Keratinocyte (primary cell): ENCODE measurements around the gene SUSD3. TPM values are rescaled to one million over a fixed set of nuclear protein-coding genes. Genes with fewer than 3 reads are reported as not detected.

Experiments
- DNase-seq: peaks from one replicate; pipeline ENCODE4 v3.0.0-alpha.2; 2011; ENCODE audit warnings: low read depth, missing footprints, low spot score
- FAIRE-seq: peaks from 2 replicates; lab custom pipeline; 2011; peaks lifted over from hg19 to GRCh38; lab: Jason Lieb, UNC
- H2AFZ ChIP-seq: 2 replicates; pipeline ENCODE4 v1.6.0; 2012; ENCODE audit warnings: low read length, control low read depth, inconsistent platforms; ENCODE audit not compliant: control insufficient read depth
- H3K27ac ChIP-seq: 2 replicates; pipeline ENCODE4 v1.5.1; 2011; ENCODE audit warnings: low read length; ENCODE audit not compliant: control insufficient read depth, insufficient read depth
- H3K27me3 ChIP-seq: 3 replicates; pipeline ENCODE4 v1.6.0; 2011; ENCODE audit warnings: low read length; ENCODE audit not compliant: control insufficient read depth, insufficient read depth; ENCODE audit errors: extremely low read depth
- H3K36me3 ChIP-seq, 2 experiments: 2 replicates in 1 of 2; 3 replicates in 1 of 2; pipeline ENCODE4 v1.5.1; 2011; ENCODE audit warnings: low read length in 2 of 2, mild to moderate bottlenecking in 1 of 2; ENCODE audit not compliant: control insufficient read depth in 2 of 2, insufficient read depth in 2 of 2; ENCODE audit errors: extremely low read depth in 1 of 2
- H3K4me1 ChIP-seq: 3 replicates; pipeline ENCODE4 v1.5.1; 2011; ENCODE audit warnings: low read length; ENCODE audit not compliant: control insufficient read depth, insufficient read depth; ENCODE audit errors: extremely low read depth
- H3K4me2 ChIP-seq: 3 replicates; pipeline ENCODE4 v1.6.0; 2011; ENCODE audit warnings: low read depth, low read length; ENCODE audit not compliant: control insufficient read depth, insufficient read depth; ENCODE audit errors: extremely low read depth
- H3K4me3 ChIP-seq, 3 experiments: fragments of 200-600 bp in 1 of 3; sonication (generic) in 1 of 3; 2 replicates in 2 of 3; 3 replicates in 1 of 3; pipeline ENCODE4 v1.5.1; 2011 to 2016; ENCODE audit warnings: low read length in 3 of 3, mild to moderate bottlenecking in 3 of 3, control low read depth in 2 of 3, inconsistent platforms in 1 of 3, low read depth in 1 of 3, mixed read lengths in 1 of 3, mixed run types in 1 of 3, moderate library complexity in 1 of 3; ENCODE audit not compliant: control insufficient read depth in 2 of 3, insufficient read depth in 2 of 3; ENCODE audit errors: extremely low read depth in 1 of 3
- H3K79me2 ChIP-seq: 2 replicates; pipeline ENCODE4 v1.6.0; 2012; ENCODE audit warnings: low read length; ENCODE audit not compliant: control insufficient read depth, insufficient read depth
- H3K9ac ChIP-seq: 3 replicates; pipeline ENCODE4 v1.6.0; 2011; ENCODE audit warnings: low read length; ENCODE audit not compliant: control insufficient read depth, insufficient read depth; ENCODE audit errors: extremely low read depth
- H3K9me1 ChIP-seq: 3 replicates; pipeline ENCODE4 v1.6.0; 2011; ENCODE audit warnings: low read length; ENCODE audit not compliant: control insufficient read depth, insufficient read depth; ENCODE audit errors: extremely low read depth
- H3K9me3 ChIP-seq: 2 replicates; pipeline ENCODE4 v1.5.1; 2012; ENCODE audit warnings: low read depth, low read length; ENCODE audit not compliant: control insufficient read depth
- H4K20me1 ChIP-seq: 3 replicates; pipeline ENCODE4 v1.6.0; 2011; ENCODE audit warnings: low read length; ENCODE audit not compliant: control insufficient read depth, insufficient read depth; ENCODE audit errors: extremely low read depth
- CTCF ChIP-seq, 3 experiments: IDR thresholded peaks in 1 of 3; conservative IDR thresholded peaks in 1 of 3; optimal IDR thresholded peaks in 1 of 3; 2 replicates in 2 of 3; 3 replicates in 1 of 3; pipeline versions ENCODE3 to v1.5.1; 2011; ENCODE audit warnings: low read length in 3 of 3, mild to moderate bottlenecking in 3 of 3, moderate library complexity in 2 of 3, control low read depth in 1 of 3, inconsistent platforms in 1 of 3; ENCODE audit not compliant: insufficient read depth in 2 of 3; ENCODE audit errors: extremely low read depth in 1 of 3
- EZH2 ChIP-seq: IDR thresholded peaks from one replicate; pipeline ENCODE4 v1.6.1; 2012; ENCODE audit warnings: inconsistent platforms, mild to moderate bottlenecking, low read length, moderate library complexity
- dilution Hi-C: fragments of 300-500 bp; cut with MboI; formaldehyde crosslinking; loops from one replicate; pipeline ENCODE4 v1.7.0; 2020; ENCODE audit warnings: low sequenced_read_pairs; ENCODE audit not compliant: extremely low pct_ligation_motif_present
- polyA plus RNA-seq, 5 experiments: library from polyadenylated mRNA; depleted of rRNA in 3 of 5; stranded (reverse) in 3 of 5; stranded (forward) in 1 of 5; unstranded in 1 of 5; fragments of >200 nt; gene quantifications; 1 replicate in 1 of 5; 2 replicates in 3 of 5; 3 replicates in 1 of 5; pipeline versions ENCODE4 v1.2.1 to v1.2.3, GENCODE V29; 2011 to 2012; ENCODE audit warnings: missing spikeins in 2 of 5, low read depth in 1 of 5, low replicate concordance in 1 of 5

The SUSD3 gene
- polyA plus RNA-seq, 1 donor (not counting 4 experiments of a cell fraction or from before 2014, with no cell fraction given) = 0.20 TPM

- dilution Hi-C loops = no loop called here
- FAIRE-seq = no peak
- TF ChIP-seq CTCF (optimal IDR thresholded peaks at IDR 0.05 in 1 of 3, IDR thresholded peaks at IDR 0.05 in 1 of 3, conservative IDR thresholded peaks at IDR 0.05 in 1 of 3; ENCODE audit: extremely low read depth in 1 of 3, insufficient read depth in 2 of 3, low read length in 3 of 3) (no peak), EZH2 (no peak)
These were observed 50.0 kb downstream of the SUSD3 start for GRCh38 chr9:93108291-93109041.

GRCh38 chr9:93110311-93110855, 51.9 kb downstream of the SUSD3 start:
- peaks cover 3% of the 10 kb centered on the region for H3K9me1 ChIP-seq
- H3K4me3 ChIP-seq = no peak overlapping the region
- TF ChIP-seq CTCF (optimal IDR thresholded peaks at IDR 0.05 in 1 of 3, IDR thresholded peaks at IDR 0.05 in 1 of 3, conservative IDR thresholded peaks at IDR 0.05 in 1 of 3; ENCODE audit: extremely low read depth in 1 of 3, insufficient read depth in 2 of 3, low read length in 3 of 3) (no peak), EZH2 (no peak)
- H3K9ac ChIP-seq = no peak overlapping the region
- H3K9me3 ChIP-seq = no peaks in the 10 kb centered on the region
- H3K4me2 ChIP-seq = no peak overlapping the region
- no peaks in the 10 kb centered on the region for H3K27me3 ChIP-seq
- H2AFZ ChIP-seq = no peak overlapping the region
- H3K79me2 ChIP-seq = peaks cover 10% of the 10 kb centered on the region
- H3K36me3 ChIP-seq = peaks cover 16 to 24% of the 10 kb centered on the region in 2 experiments
- H3K4me1 ChIP-seq = peaks cover 3% of the 10 kb centered on the region
- H4K20me1 ChIP-seq = no peaks in the 10 kb centered on the region
- no peak for FAIRE-seq
- H3K27ac ChIP-seq = no peak overlapping the region
- dilution Hi-C loops = no loop called here
- DNase-seq = no peak

More at GRCh38 chr9:93108291-93109041, 50.0 kb downstream of the SUSD3 start:
- no peak for DNase-seq
- no peak overlapping the region for H2AFZ ChIP-seq
- H3K9me3 ChIP-seq = no peaks in the 10 kb centered on the region
- H3K4me2 ChIP-seq = no peak overlapping the region
- H3K9ac ChIP-seq = no peak overlapping the region
- H3K4me3 ChIP-seq = no peak overlapping the region
- peaks cover 19% of the 10 kb centered on the region for H3K79me2 ChIP-seq
- peaks cover 16 to 20% of the 10 kb centered on the region in 2 experiments for H3K36me3 ChIP-seq
- no peak overlapping the region for H3K27ac ChIP-seq
- peaks cover 3% of the 10 kb centered on the region for H3K4me1 ChIP-seq
- H3K9me1 ChIP-seq = peaks cover 3% of the 10 kb centered on the region
- H3K27me3 ChIP-seq = no peaks in the 10 kb centered on the region
- H4K20me1 ChIP-seq = no peaks in the 10 kb centered on the region
